ENCODE data around the gene FARP2.
"Not testable (repeated sequence)": the region's sequence is repeated elsewhere in the genome, so short reads cannot be mapped to it uniquely, and the experiment has no call there.

FARP2 gene

GRCh38 chr2:241372361-241372992 is 16.4 kb downstream of the FARP2 start:
- no peak for TF ChIP-seq CTCF (IDR thresholded peaks at IDR 0.05; ENCODE audit: low read depth, low read length)
- no peak overlapping the region for H3K4me3 ChIP-seq (ENCODE audit: low read depth, low read length)

GRCh38 chr2:241373446-241373845 is 17.4 kb downstream of the FARP2 start:
- TF ChIP-seq CTCF (IDR thresholded peaks at IDR 0.05; ENCODE audit: low read depth, low read length) = no peak
- no peak overlapping the region for H3K4me3 ChIP-seq (ENCODE audit: low read depth, low read length)

DNA sequence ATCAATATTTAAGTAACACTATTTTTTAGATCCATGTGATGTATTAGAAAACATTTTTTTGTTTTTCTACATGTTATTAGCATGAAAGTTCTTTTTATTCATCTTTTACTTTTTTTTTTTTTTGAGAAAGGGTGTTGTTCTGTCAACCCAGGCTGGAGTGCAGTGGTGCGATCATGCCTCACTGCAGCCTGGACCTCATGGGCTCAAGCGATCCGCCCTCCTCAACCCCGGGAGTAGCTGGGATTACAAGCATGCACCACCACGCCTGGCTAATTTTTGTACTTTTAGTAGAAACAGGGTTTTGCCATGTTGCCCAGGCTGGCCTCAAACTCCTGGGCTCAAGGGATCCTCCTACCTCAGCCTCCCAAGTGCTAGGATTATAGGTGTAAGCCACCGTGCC is 17.8 kb downstream of the FARP2 start:
- not testable (repeated sequence) for H3K4me3 ChIP-seq (ENCODE audit: low read depth, low read length)

DNA sequence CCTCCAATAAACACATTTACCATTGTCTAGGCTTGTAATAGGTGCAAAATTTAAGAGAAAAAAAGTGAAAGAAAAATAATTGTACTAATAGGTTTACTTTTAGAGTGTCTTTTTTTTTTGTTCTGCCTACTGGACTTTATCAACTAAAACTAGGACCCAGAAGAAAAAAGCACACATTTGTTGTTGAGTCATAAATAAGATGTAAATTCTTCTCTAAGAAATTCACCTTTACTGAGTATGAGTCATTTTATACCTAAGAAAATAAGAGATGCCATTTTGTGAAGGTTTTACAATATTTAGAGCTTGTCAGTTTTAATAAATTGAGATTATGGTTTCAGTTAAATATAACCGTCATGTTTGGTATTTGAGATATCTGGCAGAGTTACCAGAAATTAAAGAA is 19.2 kb downstream of the FARP2 start:
- H3K4me3 ChIP-seq (ENCODE audit: low read depth, low read length) = no peak overlapping the region
- TF ChIP-seq CTCF (IDR thresholded peaks at IDR 0.05; ENCODE audit: low read depth, low read length) = no peak

- H3K4me3 ChIP-seq (ENCODE audit: low read depth, low read length) = no peak overlapping the region
- no peak for TF ChIP-seq CTCF (IDR thresholded peaks at IDR 0.05; ENCODE audit: low read depth, low read length)
Observed at GRCh38 chr2:241376808-241377207, 20.7 kb downstream of the FARP2 start.

DNA sequence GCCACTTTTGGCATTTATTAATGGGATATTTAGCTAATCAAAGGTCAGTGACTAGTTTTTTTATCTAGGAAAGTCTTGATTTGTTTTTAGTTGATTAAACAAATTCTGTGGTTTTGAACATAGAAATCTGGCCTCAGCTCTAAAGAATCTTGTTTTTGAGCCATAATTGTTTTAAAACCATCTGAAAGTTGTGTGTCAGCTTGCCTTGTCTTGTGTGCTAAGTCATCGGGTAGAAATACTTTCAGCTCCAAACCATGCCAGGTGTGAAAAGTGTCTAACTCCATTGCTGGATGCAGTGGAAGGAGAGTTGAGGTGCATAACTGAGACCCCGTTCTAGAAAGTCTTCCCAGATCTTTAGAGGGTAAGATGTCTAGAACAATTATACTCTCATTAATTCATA is 22.7 kb downstream of the FARP2 start:
- TF ChIP-seq CTCF (IDR thresholded peaks at IDR 0.05; ENCODE audit: low read depth, low read length) = no peak
- H3K4me3 ChIP-seq (ENCODE audit: low read depth, low read length) = no peak overlapping the region

DNA sequence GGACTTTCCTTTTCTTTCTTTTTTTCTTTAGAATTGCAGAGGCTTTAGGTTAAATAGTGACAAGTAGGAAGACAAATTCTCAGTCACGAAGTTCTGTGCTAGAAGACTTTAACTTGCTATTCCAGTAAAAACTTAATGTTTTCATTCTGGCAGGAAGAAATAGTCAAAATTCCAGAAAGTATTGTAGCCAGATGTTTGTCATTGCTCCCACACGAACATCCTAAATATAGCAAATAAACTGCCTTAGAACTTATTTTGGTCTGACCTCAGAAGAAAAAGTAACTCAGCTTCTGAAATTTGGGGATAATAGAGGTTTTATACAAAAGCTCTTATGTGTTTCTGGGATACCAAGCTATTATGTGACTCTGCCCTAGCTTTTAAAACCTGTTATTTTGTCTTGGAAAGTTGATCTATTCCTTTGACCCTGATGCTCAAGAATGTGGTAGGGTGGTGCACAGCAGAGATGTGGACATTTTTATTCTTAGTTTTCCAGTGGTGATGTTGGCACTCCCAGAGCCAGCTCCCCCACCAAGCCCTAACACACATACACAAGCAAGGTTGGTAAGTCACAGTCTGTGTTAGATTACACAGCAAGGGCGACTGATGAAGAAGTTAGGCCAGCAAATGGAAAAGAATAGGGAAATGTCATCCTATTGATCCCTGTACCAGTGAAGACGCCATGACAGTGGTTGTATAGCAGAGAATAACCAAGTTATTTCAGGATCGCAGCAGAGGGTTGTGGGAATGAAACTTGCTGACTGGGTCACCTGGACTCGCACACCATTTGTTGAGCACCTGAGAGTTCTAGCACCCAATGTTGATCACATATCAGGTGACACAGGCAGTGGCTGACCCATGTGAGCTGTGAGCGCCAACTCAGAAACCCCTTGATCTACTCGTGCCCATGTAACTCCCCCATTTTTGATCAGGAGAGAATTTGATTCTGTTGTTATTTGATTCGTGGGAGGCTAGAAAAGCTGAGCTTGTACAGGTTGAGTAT is 23.7 kb downstream of the FARP2 start:
- no peak overlapping the region for H3K4me3 ChIP-seq (ENCODE audit: low read depth, low read length)
- no peak for TF ChIP-seq CTCF (IDR thresholded peaks at IDR 0.05; ENCODE audit: low read depth, low read length)

Data from WI38 (cell line).